B cell (primary cell): Measurements from ENCODE around the gene FLRT1.

Source experiments
- CTCF ChIP-seq: fragments of 200-600 bp; IDR thresholded peaks from one replicate; pipeline ENCODE4 v1.8.0; 2022; ENCODE audit warnings: antibody characterized with exemption, mild to moderate bottlenecking
- EZH2 ChIP-seq: IDR thresholded peaks from 2 replicates; pipeline ENCODE4 v1.6.1; 2012; ENCODE audit warnings: borderline replicate concordance, low read depth, mild to moderate bottlenecking, moderate library complexity, low read length; ENCODE audit not compliant: insufficient read depth, poor library complexity, severe bottlenecking

GRCh38 chr11:64041846-64042245, 6.1 kb downstream of the FLRT1 start:
- TF ChIP-seq CTCF: no peak
- no peak for TF ChIP-seq EZH2
